Panc1 (cell line): Measurements from ENCODE around the gene STPG1.

Experiments
- CTCF ChIP-seq: fragments of 450-650 bp; IDR thresholded peaks from 2 replicates; pipeline ENCODE4 v1.5.1; 2017; ENCODE audit warnings: mild to moderate bottlenecking
- POLR2AphosphoS5 ChIP-seq: IDR thresholded peaks from 2 replicates; pipeline ENCODE4 v1.6.1; 2012; ENCODE audit warnings: mild to moderate bottlenecking, low read depth, low read length, moderate library complexity
- REST ChIP-seq, 2 experiments: IDR thresholded peaks; 2 replicates each; pipeline ENCODE4 v1.6.1; 2011 to 2012; ENCODE audit warnings: low read depth in 2 of 2, control low read depth in 1 of 2, low read length in 1 of 2, mild to moderate bottlenecking in 1 of 2, moderate library complexity in 1 of 2; ENCODE audit not compliant: insufficient read depth in 1 of 2
- SIN3A ChIP-seq: IDR thresholded peaks from 2 replicates; pipeline ENCODE4 v1.6.1; 2012; ENCODE audit warnings: low read depth, mild to moderate bottlenecking, low read length, moderate library complexity, borderline replicate concordance; ENCODE audit not compliant: insufficient read depth
- TCF7L2 ChIP-seq: IDR thresholded peaks from 2 replicates; pipeline ENCODE4 v1.6.1; 2011; ENCODE audit warnings: mild to moderate bottlenecking, low read depth, low read length, inconsistent platforms

DNA sequence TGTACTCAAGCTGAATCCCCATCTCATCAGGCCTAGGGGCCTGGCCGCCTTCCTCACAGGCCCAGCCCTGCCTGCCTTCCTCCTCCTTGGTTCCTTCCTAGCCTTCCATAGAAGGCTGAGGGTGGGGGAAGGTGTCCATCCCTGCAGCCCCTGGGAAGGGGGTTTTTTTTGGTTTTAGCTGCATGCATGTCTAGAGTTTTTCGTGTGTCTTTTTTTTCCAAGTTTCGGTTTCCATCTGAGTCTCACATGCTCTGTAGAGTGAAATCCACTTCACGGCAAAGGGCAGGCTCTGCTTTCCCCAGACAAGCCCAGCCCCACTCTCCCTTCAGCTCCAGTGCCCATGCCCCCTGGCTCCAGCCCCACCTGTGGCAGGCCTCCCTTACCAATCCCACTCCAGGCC is 62.3 kb downstream of the STPG1 start:
- no peak for TF ChIP-seq CTCF
- no peak for TF ChIP-seq SIN3A
- TF ChIP-seq POLR2AphosphoS5: no peak
- no peak for TF ChIP-seq REST (IDR thresholded peaks at IDR 0.05; ENCODE audit: insufficient read depth in 1 of 2, low read depth in 2 of 2, low read length in 1 of 2)
- TF ChIP-seq TCF7L2: no peak
